HCT116 (cell line): Measurements from ENCODE around the gene OPRD1. TPM values are rescaled to one million over a fixed set of nuclear protein-coding genes. Genes with fewer than 3 reads are reported as not detected.

Experiments
- ATAC-seq: fragments of 200-7000 bp; cut with Tn5 transposase; 2 replicates; pipeline ENCODE4 v1.9.1; 2020; ENCODE audit warnings: mild to moderate bottlenecking, moderate library complexity
- BruUV-seq: library from RNA; stranded (reverse); fragments of 400-500 nt; replicated peaks from 2 replicates; lab custom pipeline; 2021; lab: Mats Ljungman, UMichigan
- CTCF ChIA-PET: fragments of 300-600 bp; sonication (Branson Sonifier 250); formaldehyde crosslinking; loops from one replicate; lab custom pipeline; 2021; ENCODE audit warnings: antibody characterized with exemption; lab: Charles Lee
- POLR2A ChIA-PET: fragments of 300-600, 350-600 bp; sonication (Branson Sonifier 250); formaldehyde crosslinking; loops from one replicate; lab custom pipeline; 2021; ENCODE audit warnings: antibody characterized with exemption; lab: Charles Lee
- RAD21 ChIA-PET, 2 experiments: fragments of 300-600 bp; sonication (Branson Sonifier 250); formaldehyde crosslinking; loops; one replicate each; lab custom pipeline; 2023; ENCODE audit warnings: low total read pairs in 2 of 2; ENCODE audit not compliant: uncharacterized antibody in 2 of 2, unreplicated experiment in 2 of 2, low non-redundant PET in 1 of 2; lab: Charles Lee
- DNase-seq: peaks from one replicate; pipeline ENCODE4 v3.0.0-alpha.2; 2010; ENCODE audit warnings: low read depth, low spot score
- H2AFZ ChIP-seq: fragments of 200-600 bp; shearing (Covaris generic), sonication (generic); 2 replicates; pipeline ENCODE4 v1.6.1; 2017; ENCODE audit warnings: low read depth, mixed run types, mixed read lengths, antibody characterized with exemption, low read length; ENCODE audit not compliant: poor library complexity, severe bottlenecking
- H3K27ac ChIP-seq: 2 replicates; pipeline ENCODE4 v1.5.1; 2012; ENCODE audit warnings: low read depth, low read length
- H3K27me3 ChIP-seq: fragments of 200-600 bp; sonication (generic); 2 replicates; pipeline ENCODE4 v1.6.1; 2016; ENCODE audit warnings: mixed run types, low read length, mixed read lengths; ENCODE audit not compliant: insufficient read depth
- H3K36me3 ChIP-seq, 2 experiments: fragments of 200-500 bp in 1 of 2; fragments of 200-600 bp in 1 of 2; sonication (Bioruptor generic) in 1 of 2; sonication (generic) in 1 of 2; 2 replicates each; pipeline versions ENCODE4 v1.5.1 to v1.6.1; 2014 to 2016; ENCODE audit warnings: low read length in 2 of 2, inconsistent platforms in 1 of 2, mixed read lengths in 1 of 2, mixed run types in 1 of 2; ENCODE audit not compliant: insufficient read depth in 2 of 2, control insufficient read depth in 1 of 2
- H3K4me1 ChIP-seq, 2 experiments: fragments of 200-600 bp in 1 of 2; sonication (generic) in 1 of 2; 2 replicates each; pipeline versions ENCODE4 v1.5.1 to v1.6.1; 2012 to 2017; ENCODE audit warnings: low read length in 2 of 2, inconsistent platforms in 1 of 2, mild to moderate bottlenecking in 1 of 2, mixed read lengths in 1 of 2, mixed run types in 1 of 2, moderate library complexity in 1 of 2; ENCODE audit not compliant: insufficient read depth in 2 of 2, control insufficient read depth in 1 of 2
- H3K4me2 ChIP-seq: fragments of 200-600 bp; sonication (generic); 2 replicates; pipeline ENCODE4 v1.6.1; 2017; ENCODE audit warnings: mixed run types, low read length, mixed read lengths
- H3K4me3 ChIP-seq, 2 experiments: fragments of 200-600 bp in 1 of 2; sonication (generic) in 1 of 2; replicated peaks in 1 of 2; 2 replicates each; pipeline ENCODE4 v1.5.1; 2011 to 2016; ENCODE audit warnings: low read length in 2 of 2, control low read depth in 1 of 2, low read depth in 1 of 2, mild to moderate bottlenecking in 1 of 2, mixed read lengths in 1 of 2, mixed run types in 1 of 2
- H3K79me2 ChIP-seq: fragments of 200-600 bp; sonication (generic); 2 replicates; pipeline ENCODE4 v1.6.1; 2017; ENCODE audit warnings: mild to moderate bottlenecking, mixed run types, low read length, moderate library complexity, mixed read lengths; ENCODE audit not compliant: insufficient read depth
- H3K9ac ChIP-seq: fragments of 200-600 bp; sonication (generic); 2 replicates; pipeline ENCODE4 v1.6.1; 2016; ENCODE audit warnings: low read length, mixed read lengths
- H3K9me2 ChIP-seq: fragments of 200-600 bp; sonication (generic), shearing (Covaris generic); 2 replicates; pipeline ENCODE4 v1.6.1; 2017; ENCODE audit warnings: mixed run types, mild to moderate bottlenecking, moderate library complexity; ENCODE audit not compliant: insufficient read depth
- H3K9me3 ChIP-seq, 2 experiments: fragments of 200-500 bp in 1 of 2; fragments of 200-600 bp in 1 of 2; sonication (Bioruptor generic) in 1 of 2; sonication (generic) in 1 of 2; 2 replicates each; pipeline ENCODE4 v1.6.1; 2014 to 2017; ENCODE audit warnings: low read length in 2 of 2, mixed read lengths in 2 of 2, inconsistent platforms in 1 of 2, low read depth in 1 of 2, mild to moderate bottlenecking in 1 of 2, mixed run types in 1 of 2, moderate library complexity in 1 of 2; ENCODE audit not compliant: control insufficient read depth in 1 of 2, insufficient read depth in 1 of 2
- H4K20me1 ChIP-seq: fragments of 200-600 bp; sonication (generic), shearing (Covaris generic); 2 replicates; pipeline ENCODE4 v1.6.1; 2017; ENCODE audit warnings: mixed run types, mild to moderate bottlenecking, moderate library complexity; ENCODE audit not compliant: insufficient read depth
- CBX3 ChIP-seq: IDR thresholded peaks from 2 replicates; pipeline ENCODE4 v1.6.1; 2012; ENCODE audit warnings: low read depth
- EZH2 ChIP-seq: fragments of 200-600 bp; sonication (generic); IDR thresholded peaks from 2 replicates; pipeline ENCODE4 v1.6.1; 2017; ENCODE audit warnings: antibody characterized with exemption, mixed run types
- RAD21 ChIP-seq: IDR thresholded peaks from 2 replicates; pipeline ENCODE4 v1.6.1; 2012; ENCODE audit warnings: low read depth, mild to moderate bottlenecking
- REST ChIP-seq: IDR thresholded peaks from 2 replicates; pipeline ENCODE4 v1.6.1; 2012; ENCODE audit warnings: low read depth
- YY1 ChIP-seq: IDR thresholded peaks from 2 replicates; pipeline ENCODE4 v1.6.1; 2011; ENCODE audit warnings: low read length, low read depth, moderate library complexity, mild to moderate bottlenecking; ENCODE audit not compliant: insufficient replicate concordance; ENCODE audit errors: extremely low read depth
- ZFX ChIP-seq: fragments of 450-650 bp; IDR thresholded peaks from 2 replicates; pipeline ENCODE4 v1.6.1; 2017
- ZNF274 ChIP-seq: fragments of 200-500 bp; sonication (Bioruptor generic); IDR thresholded peaks from 2 replicates; pipeline ENCODE4 v1.6.1; 2014; ENCODE audit warnings: mild to moderate bottlenecking, low read depth, low read length, inconsistent platforms
- intact Hi-C: fragments of 100-400 bp; cut with micrococcal nuclease; formaldehyde crosslinking; loops from 2 replicates; pipeline ENCODE4 v1.10.0; 2022
- total RNA-seq: library from RNA; stranded (reverse); gene quantifications from one replicate; pipeline ENCODE4 v1.2.1, GENCODE V29; 2021; ENCODE audit not compliant: unreplicated experiment
- TF ChIP-seq, protein P1 (sequence below): IDR thresholded peaks from 2 replicates; pipeline ENCODE4 v1.6.1; 2012
- TF ChIP-seq, protein P2 (sequence below): IDR thresholded peaks from 2 replicates; pipeline ENCODE4 v1.6.1; 2011; ENCODE audit warnings: mild to moderate bottlenecking, low read length, moderate library complexity; ENCODE audit not compliant: insufficient replicate concordance; ENCODE audit errors: extremely low read depth

OPRD1 gene
- total RNA-seq, 1 experiment from 2014 or later = not detected

- H3K4me2 ChIP-seq = no peak overlapping the region
- H3K27ac ChIP-seq = no peak overlapping the region
- H3K9ac ChIP-seq = no peak overlapping the region
- ATAC-seq = no peak
- no peaks in the 10 kb centered on the region for H3K9me2 ChIP-seq
- ChIA-PET CTCF (interaction anchor here (1.2 kb wide), 1 partner anchor 137 kb away, joined by 4 read pairs; no protein-coding TSS in a partner anchor), POLR2A (no interaction called here), RAD21 (no interaction called here)
- H3K4me3 ChIP-seq = no peak overlapping the region
- no peaks in the 10 kb centered on the region for H4K20me1 ChIP-seq
- intact Hi-C loops = no loop called here
- DNase-seq = no peak
- no peaks in the 10 kb centered on the region for H3K27me3 ChIP-seq
- TF ChIP-seq CBX3 = no peak
- no peak for TF ChIP-seq ZNF274
- TF ChIP-seq ZFX = no peak
- TF ChIP-seq, protein P1, sequence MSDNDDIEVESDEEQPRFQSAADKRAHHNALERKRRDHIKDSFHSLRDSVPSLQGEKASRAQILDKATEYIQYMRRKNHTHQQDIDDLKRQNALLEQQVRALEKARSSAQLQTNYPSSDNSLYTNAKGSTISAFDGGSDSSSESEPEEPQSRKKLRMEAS = no peak
- TF ChIP-seq, protein P2, sequence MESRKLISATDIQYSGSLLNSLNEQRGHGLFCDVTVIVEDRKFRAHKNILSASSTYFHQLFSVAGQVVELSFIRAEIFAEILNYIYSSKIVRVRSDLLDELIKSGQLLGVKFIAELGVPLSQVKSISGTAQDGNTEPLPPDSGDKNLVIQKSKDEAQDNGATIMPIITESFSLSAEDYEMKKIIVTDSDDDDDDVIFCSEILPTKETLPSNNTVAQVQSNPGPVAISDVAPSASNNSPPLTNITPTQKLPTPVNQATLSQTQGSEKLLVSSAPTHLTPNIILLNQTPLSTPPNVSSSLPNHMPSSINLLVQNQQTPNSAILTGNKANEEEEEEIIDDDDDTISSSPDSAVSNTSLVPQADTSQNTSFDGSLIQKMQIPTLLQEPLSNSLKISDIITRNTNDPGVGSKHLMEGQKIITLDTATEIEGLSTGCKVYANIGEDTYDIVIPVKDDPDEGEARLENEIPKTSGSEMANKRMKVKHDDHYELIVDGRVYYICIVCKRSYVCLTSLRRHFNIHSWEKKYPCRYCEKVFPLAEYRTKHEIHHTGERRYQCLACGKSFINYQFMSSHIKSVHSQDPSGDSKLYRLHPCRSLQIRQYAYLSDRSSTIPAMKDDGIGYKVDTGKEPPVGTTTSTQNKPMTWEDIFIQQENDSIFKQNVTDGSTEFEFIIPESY = no peak
- TF ChIP-seq RAD21 = no peak
- no peak for TF ChIP-seq REST
- TF ChIP-seq YY1 = no peak
- TF ChIP-seq EZH2 = no peak
- H3K9me3 ChIP-seq = no peaks in the 10 kb centered on the region
- H2AFZ ChIP-seq = no peak overlapping the region
- no peaks in the 10 kb centered on the region for H3K79me2 ChIP-seq
- H3K36me3 ChIP-seq = no peaks in the 10 kb centered on the region
- peaks cover 4 to 5% of the 10 kb centered on the region in 2 experiments; a peak in 2 of 4 replicates for H3K4me1 ChIP-seq
- no TSS peak for BruUV-seq
Observed at GRCh38 chr1:28896609-28896986, 84.6 kb downstream of the OPRD1 start.
